ENCODE measurements around the gene RNF208.
"Not testable (repeated sequence)": the region's sequence is repeated elsewhere in the genome, so short reads cannot be mapped to it uniquely, and the experiment has no call there.

The RNF208 gene

GRCh38 chr9:137254624-137255447, 32.8 kb upstream of the RNF208 start, which contains the start of gene NELFB:
NELFB (plus strand) TSS chr9:137255327.
- Histone ChIP-seq H3K27ac (peak within 1 kb of the TSS; percentile 27 to 95 (median 87)), H3K4me3 (peak within 1 kb of the TSS; percentile 73 to 100 (median 99))

- H3K4me3 ChIP-seq, result peak overlapping the region; percentile 73 to 100 (median 99)
- H3K27ac ChIP-seq, result peak overlapping the region in 16 of 21 experiments; percentile 75 to 95 (median 84)
Measured at GRCh38 chr9:137253717-137254623, 31.9 kb upstream of the RNF208 start.

- Histone ChIP-seq H3K27ac (no peak overlapping the region), H3K4me3 (no peak overlapping the region)
Measured at GRCh38 chr9:137252555-137253506, 30.8 kb upstream of the RNF208 start.

DNA sequence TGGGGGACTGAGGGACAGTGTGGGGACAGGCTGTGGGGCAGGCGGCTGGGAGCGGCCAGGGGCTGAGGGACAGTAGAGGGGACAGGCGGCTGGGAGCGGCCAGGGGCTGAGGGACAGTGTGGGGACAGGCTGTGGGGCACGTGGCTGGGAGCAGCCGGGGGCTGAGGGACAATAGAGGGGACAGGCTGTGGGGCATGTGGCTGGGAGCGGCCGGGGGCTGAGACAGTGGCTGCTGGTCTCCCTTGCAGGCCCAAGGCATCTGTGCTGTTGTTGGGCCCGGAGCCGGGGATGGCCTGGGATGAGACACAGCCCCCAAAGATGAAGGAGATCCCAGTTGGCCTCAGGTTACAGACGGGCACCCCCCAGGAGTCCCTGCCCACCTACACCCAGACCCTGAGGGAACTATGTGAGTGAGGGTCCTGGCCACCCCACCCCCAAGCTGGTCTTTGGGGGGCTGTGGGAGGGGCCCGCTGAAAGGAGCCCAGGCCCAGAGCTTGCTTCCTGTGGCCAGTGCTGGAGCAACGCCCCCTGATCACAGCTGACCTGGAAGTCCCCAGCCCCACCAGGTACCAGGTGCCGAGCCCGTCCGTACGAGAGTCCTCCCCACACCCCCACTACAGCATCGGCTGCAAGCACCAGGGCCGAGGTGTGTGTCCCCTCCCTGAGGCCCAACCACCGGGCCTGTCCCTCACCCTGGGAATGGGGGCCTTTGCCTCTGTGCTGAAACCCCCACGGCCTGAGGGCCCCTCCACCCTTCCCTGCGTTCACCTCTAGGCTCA, 29.6 kb upstream of the RNF208 start:
- Histone ChIP-seq H3K27ac (no peak overlapping the region), H3K4me3 (no peak overlapping the region)

DNA sequence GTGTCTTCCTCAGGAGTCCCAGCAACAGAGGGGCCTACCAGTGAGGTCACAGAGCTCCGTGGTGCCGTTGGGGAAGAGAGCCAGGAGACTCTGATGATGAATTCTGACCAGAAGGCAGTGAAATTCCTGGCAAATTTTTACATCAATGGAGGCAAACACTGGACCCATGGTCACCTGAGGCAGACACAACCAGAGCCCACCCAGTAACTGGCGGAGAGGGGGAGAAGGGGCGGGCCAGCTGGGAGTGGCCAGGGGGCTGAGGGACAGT, 29.1 kb upstream of the RNF208 start, which contains the start of gene STPG3:
TSS of gene STPG3 (plus strand) at position 93 of the 268 bp plus-strand sequence. CDS start at position 94, 1 bp downstream.
- Histone ChIP-seq H3K4me3 (no peak within 1 kb of the TSS), H3K27ac (no peak within 1 kb of the TSS)

DNA sequence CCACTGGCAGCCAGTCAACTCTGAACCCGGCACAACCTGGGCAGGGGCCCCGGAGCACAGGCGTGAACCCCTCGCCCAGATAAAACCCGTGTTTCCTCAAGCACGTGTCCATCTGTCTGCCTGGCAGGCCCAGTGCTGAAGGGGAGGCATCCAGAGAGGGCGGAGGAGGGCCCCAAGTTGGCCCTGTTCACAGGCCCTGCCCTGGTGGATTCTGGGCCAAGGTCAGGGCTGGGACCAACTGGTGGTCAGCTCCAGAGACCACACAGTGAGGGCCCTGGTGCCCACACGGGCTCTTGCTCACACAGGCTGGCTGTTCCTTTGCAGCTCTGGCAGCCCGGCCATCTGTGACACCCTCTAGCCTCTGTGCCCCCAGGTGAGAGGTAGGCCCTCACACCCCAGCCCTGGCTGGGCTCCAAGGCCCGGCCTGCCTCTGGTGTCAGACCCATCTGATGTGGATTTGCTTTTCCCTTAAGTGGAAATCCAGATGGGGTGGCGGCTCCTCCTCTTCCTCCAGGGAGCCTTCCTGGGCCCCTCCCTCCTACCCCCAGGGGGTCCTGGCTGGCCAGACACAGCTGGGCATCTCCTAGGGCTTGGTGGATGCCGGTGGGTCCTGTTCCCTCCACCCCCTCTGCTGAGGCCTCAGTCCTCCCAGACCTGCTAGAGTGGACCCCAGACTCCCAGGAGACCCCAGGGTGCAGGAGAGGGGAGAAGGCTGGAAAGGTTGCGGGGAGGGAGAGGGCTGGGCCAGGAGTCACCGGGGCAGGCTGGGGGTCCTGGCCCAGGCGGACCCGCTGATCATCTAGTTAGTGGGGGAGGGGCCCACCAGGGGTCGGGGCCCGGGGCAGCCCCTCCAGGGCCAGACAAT, 28.5 kb upstream of the RNF208 start:
- H3K27ac ChIP-seq, result no peak overlapping the region
- H3K4me3 ChIP-seq, result no peak overlapping the region

DNA sequence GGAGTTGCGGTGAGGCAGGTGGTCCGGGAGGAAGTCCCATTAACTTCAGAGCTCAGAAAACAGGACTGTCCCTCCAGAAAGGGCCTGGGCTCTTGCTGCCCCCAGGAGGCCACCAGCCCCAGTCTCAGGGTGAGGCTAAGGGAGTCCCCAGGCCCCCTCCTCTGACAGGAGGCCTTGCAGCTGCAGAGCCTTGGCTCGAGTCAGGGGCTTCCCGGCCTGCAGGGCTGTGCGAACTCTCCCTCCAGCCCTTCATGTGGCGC, 25.8 kb upstream of the RNF208 start:
- no peak overlapping the region for H3K4me3 ChIP-seq
- H3K27ac ChIP-seq, result no peak overlapping the region

- Histone ChIP-seq H3K4me3 (no peak overlapping the region), H3K27ac (no peak overlapping the region)
Measured at GRCh38 chr9:137247135-137247915, 25.3 kb upstream of the RNF208 start.

DNA sequence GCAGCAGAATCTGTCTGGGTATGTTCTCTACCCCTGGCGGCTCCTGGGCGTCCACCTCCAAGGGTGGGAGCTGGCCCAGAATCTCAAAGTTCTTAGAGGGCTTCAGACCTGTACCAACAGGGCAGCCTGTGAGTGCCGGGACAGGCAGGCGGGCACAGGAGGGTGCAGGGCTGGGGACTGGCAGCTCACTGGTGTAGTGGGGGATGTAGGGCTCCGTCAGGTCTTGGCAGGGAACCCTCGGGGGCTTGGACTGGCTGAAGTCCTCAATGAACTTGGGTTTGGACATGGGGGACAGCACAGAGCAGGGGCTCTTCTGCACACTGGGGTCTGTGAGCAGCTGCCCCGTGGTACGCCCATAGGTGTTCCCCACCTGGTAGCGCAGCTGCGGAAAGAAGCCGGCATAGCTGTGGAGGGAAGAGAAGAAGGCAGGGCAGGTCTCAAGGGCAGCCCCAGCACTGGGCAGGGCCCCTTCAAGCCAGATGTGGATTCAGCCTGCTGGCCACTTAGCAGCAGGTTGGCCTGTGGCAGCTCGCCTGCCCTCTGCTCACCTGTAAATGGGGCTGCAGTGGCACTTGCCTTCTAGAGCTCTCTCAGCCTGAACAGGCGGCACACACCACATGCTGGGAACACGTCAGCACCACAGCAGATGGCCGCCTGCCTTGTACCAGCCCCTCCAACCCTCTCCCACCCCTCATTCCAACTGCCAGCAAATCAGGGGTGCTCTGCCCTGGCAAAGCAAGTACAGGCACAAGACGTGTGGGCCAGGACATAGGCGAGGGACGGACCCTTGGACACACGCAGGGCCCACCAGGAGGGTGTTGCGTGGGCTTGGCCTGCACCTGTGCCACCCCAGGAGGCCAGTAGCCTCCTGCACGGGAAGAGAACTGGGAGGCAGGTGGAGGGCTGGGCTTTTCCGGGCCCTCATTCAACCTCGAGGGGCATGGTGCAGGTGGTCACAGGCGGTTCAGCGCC, 23.7 kb upstream of the RNF208 start:
- Histone ChIP-seq H3K27ac (no peak overlapping the region), H3K4me3 (no peak overlapping the region)

GRCh38 chr9:137244486-137245449, 22.7 kb upstream of the RNF208 start:
- Histone ChIP-seq H3K4me3 (no peak overlapping the region), H3K27ac (peak overlapping the region in 1 of 21 experiments; percentile 2)

DNA sequence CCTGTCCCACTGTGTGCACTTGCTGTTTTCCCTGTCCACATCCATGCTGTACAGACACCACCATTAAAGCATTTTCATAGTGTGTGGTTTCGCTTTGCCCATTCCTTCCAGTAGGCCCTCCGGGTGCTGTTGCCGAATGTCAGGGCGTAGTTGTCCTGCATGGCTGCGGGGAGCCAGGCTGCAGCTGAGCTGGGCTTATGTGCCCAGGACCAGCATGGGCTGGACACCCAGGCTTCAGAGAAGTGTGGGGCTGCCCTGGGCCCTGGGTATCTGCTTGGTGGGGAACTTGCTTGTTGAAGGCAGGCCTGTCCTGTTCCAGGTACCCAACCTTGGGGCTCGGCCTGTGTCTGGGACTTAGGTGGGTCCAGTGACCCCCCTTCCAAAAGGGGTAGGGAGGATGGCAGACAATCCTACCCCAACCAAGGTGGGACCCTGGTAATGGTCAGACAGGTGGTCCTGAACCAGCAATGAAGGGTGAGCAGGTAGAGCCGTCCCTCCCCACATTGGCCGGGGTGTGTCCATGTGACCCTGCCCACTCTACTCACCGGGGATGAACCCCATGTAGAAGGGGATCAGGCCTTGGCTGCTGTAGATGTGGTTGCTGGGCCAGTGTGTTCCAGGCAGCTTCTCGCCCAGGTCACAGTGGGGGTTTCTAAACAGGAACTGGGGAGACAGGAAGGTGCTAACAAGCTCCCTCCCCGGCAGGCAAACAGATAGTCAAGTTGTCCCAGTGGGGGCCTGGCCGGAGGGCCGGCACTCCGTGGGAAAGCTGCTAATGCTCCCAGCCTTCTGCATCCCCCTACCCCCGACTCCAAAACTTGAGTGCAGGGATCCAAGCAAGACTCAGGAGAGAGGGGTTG, 21.8 kb upstream of the RNF208 start:
- Histone ChIP-seq H3K27ac (peak overlapping the region in 1 of 21 experiments; percentile 2), H3K4me3 (no peak overlapping the region)

DNA sequence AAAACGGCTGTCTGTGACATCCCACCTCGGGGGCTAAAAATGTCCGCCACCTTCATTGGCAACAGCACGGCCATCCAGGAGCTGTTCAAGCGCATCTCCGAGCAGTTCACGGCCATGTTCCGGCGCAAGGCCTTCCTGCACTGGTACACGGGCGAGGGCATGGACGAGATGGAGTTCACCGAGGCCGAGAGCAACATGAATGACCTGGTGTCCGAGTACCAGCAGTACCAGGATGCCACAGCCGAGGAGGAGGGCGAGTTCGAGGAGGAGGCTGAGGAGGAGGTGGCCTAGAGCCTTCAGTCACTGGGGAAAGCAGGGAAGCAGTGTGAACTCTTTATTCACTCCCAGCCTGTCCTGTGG, 21.2 kb upstream of the RNF208 start:
- H3K4me3 ChIP-seq, result not testable (repeated sequence)

GRCh38 chr9:137242269-137243203, 20.5 kb upstream of the RNF208 start:
- Histone ChIP-seq H3K27ac (peak overlapping the region; percentile 73 to 98 (median 93)), H3K4me3 (peak overlapping the region; percentile 83 to 92 (median 88))

More for the DNA sequence above, 21.2 kb upstream of the RNF208 start:
- not testable (repeated sequence) for H3K27ac ChIP-seq

All from skin epidermis (tissue), 12 donors.